ENCODE measurements around the gene AGRN.

- TF ChIP-seq POLR2A (IDR thresholded peaks at IDR 0.05; ENCODE audit: low read depth, low read length): peak; percentile 57; the same call in 1 of the 2 replicates
- TF ChIP-seq, protein P1, sequence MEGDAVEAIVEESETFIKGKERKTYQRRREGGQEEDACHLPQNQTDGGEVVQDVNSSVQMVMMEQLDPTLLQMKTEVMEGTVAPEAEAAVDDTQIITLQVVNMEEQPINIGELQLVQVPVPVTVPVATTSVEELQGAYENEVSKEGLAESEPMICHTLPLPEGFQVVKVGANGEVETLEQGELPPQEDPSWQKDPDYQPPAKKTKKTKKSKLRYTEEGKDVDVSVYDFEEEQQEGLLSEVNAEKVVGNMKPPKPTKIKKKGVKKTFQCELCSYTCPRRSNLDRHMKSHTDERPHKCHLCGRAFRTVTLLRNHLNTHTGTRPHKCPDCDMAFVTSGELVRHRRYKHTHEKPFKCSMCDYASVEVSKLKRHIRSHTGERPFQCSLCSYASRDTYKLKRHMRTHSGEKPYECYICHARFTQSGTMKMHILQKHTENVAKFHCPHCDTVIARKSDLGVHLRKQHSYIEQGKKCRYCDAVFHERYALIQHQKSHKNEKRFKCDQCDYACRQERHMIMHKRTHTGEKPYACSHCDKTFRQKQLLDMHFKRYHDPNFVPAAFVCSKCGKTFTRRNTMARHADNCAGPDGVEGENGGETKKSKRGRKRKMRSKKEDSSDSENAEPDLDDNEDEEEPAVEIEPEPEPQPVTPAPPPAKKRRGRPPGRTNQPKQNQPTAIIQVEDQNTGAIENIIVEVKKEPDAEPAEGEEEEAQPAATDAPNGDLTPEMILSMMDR (conservative IDR thresholded peaks at IDR 0.05; ENCODE audit: low read depth, low read length): no peak
These were observed 59.6 kb downstream of the AGRN start for GRCh38 chr1:1079408-1080121.

Data from IMR-90 (cell line).